GM19395 (cell line): Measurements from ENCODE around the gene ANKRD50.

ENCODE experiments used
- ATAC-seq: cut with Tn5 transposase; IDR thresholded peaks from one replicate; pipeline ENCODE4 v1.9.1; 2021; ENCODE audit warnings: mild to moderate bottlenecking, moderate library complexity; ENCODE audit not compliant: unreplicated experiment

ANKRD50 gene

GRCh38 chr4:124710015-124710741 is 2.4 kb downstream of the ANKRD50 start:
- no peak for ATAC-seq

- no peak for ATAC-seq
These were observed 3.8 kb downstream of the ANKRD50 start for GRCh38 chr4:124708517-124709300.

GRCh38 chr4:124705393-124705792 is 7.1 kb downstream of the ANKRD50 start:
- no peak for ATAC-seq

GRCh38 chr4:124703154-124703553 is 9.4 kb downstream of the ANKRD50 start:
- peak; percentile 81 for ATAC-seq

GRCh38 chr4:124697441-124697840 is 15.1 kb downstream of the ANKRD50 start:
- no peak for ATAC-seq

- no peak for ATAC-seq
These were observed 16.4 kb downstream of the ANKRD50 start for GRCh38 chr4:124696182-124696581.

- ATAC-seq: no peak
These were observed 17.5 kb downstream of the ANKRD50 start for GRCh38 chr4:124694946-124695598.

GRCh38 chr4:124694306-124694705 is 18.2 kb downstream of the ANKRD50 start:
- ATAC-seq: no peak

- no peak for ATAC-seq
These were observed 20.7 kb downstream of the ANKRD50 start for GRCh38 chr4:124691801-124692200.

GRCh38 chr4:124686279-124686678 is 26.3 kb downstream of the ANKRD50 start:
- no peak for ATAC-seq

GRCh38 chr4:124685851-124686250 is 26.7 kb downstream of the ANKRD50 start:
- no peak for ATAC-seq

- no peak for ATAC-seq
These were observed 28.2 kb downstream of the ANKRD50 start for GRCh38 chr4:124684301-124684700.

GRCh38 chr4:124682384-124682783 is 30.1 kb downstream of the ANKRD50 start:
- no peak for ATAC-seq

- ATAC-seq: no peak
These were observed 46.0 kb downstream of the ANKRD50 start for GRCh38 chr4:124666496-124666895.

- no peak for ATAC-seq
These were observed 53.7 kb downstream of the ANKRD50 start for GRCh38 chr4:124658795-124659194.

GRCh38 chr4:124650614-124651013 is 61.9 kb downstream of the ANKRD50 start:
- ATAC-seq: no peak

- no peak for ATAC-seq
These were observed 64.9 kb downstream of the ANKRD50 start for GRCh38 chr4:124647599-124647998.

GRCh38 chr4:124644621-124645020 is 67.9 kb downstream of the ANKRD50 start:
- no peak for ATAC-seq

- ATAC-seq: no peak
These were observed 69.7 kb downstream of the ANKRD50 start for GRCh38 chr4:124642846-124643245.

- ATAC-seq: peak; percentile 72
These were observed 70.7 kb downstream of the ANKRD50 start for GRCh38 chr4:124641715-124642381.

- ATAC-seq: no peak
These were observed 72.4 kb downstream of the ANKRD50 start for GRCh38 chr4:124640022-124640730.
